Large intestine (tissue), 3 donors: ENCODE measurements around the gene TEX2. TPM values are rescaled to one million over a fixed set of nuclear protein-coding genes. Genes with fewer than 3 reads are reported as not detected.
"Not testable (repeated sequence)": the region's sequence is repeated elsewhere in the genome, so short reads cannot be mapped to it uniquely, and the experiment has no call there.

Experiments
- DNase-seq, 2 donors: peaks; one replicate each; pipeline versions ENCODE4 v3.0.0 to v3.0.0-alpha.2; 2013
- H3K27ac ChIP-seq: one replicate; pipeline ENCODE4 v1.5.1; 2013; ENCODE audit warnings: low read length
- H3K27me3 ChIP-seq: 2 replicates; pipeline ENCODE4 v1.6.1; 2013; ENCODE audit warnings: low read length; ENCODE audit not compliant: control insufficient read depth, insufficient read depth
- H3K36me3 ChIP-seq: 2 replicates; pipeline ENCODE4 v1.6.1; 2013; ENCODE audit warnings: low read length; ENCODE audit not compliant: control insufficient read depth, insufficient read depth
- H3K4me1 ChIP-seq: one replicate; pipeline ENCODE4 v1.6.1; 2013; ENCODE audit warnings: low read length; ENCODE audit not compliant: control insufficient read depth, insufficient read depth
- H3K4me3 ChIP-seq: one replicate; pipeline ENCODE4 v1.5.1; 2013; ENCODE audit warnings: low read length
- H3K9me3 ChIP-seq: one replicate; pipeline ENCODE4 v1.6.1; 2013; ENCODE audit warnings: mild to moderate bottlenecking, low read depth, low read length, moderate library complexity; ENCODE audit not compliant: control insufficient read depth
- WGBS: methylation state at CpG from one replicate; pipeline ENCODE4 v1.1.5; 2013; ENCODE audit warnings: low lambda C conversion rate; ENCODE audit not compliant: insufficient coverage; 5-methylcytosine and 5-hydroxymethylcytosine counted together
- polyA plus RNA-seq: library from polyadenylated mRNA; unstranded; fragments of 120-200 nt; gene quantifications from one replicate; pipeline ENCODE4 v1.2.1, GENCODE V29; 2013

TEX2 gene
- polyA plus RNA-seq, 1 donor: 37.2 TPM

DNA sequence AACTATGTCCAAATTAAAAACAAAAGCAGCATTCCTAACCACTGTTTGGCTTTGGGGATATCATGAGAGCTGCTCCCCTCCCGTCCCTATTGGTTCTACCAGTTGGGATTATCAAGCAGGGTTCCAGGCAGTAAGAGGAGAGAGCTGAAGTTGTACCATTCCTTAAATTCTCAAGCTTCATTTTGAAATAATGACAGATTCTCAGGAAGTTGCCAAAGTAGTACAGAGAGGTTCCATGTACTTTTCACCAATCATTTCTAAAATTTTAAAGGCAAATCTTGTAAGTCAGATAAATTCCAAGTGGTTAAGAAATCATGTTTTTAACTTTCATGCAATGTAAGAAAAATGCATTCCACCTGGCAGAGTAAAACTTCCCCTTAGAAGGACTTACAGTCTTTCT, 36.9 kb downstream of the TEX2 start:
- no peaks in the 10 kb centered on the region for H3K9me3 ChIP-seq
- H3K27me3 ChIP-seq: no peaks in the 10 kb centered on the region
- peaks cover 2% of the 10 kb centered on the region for H3K36me3 ChIP-seq
- no peaks in the 10 kb centered on the region for H3K4me1 ChIP-seq
- no peak overlapping the region for H3K27ac ChIP-seq
- WGBS: no CpG with 5 or more reads among the region's 1 CpG
- H3K4me3 ChIP-seq: no peak overlapping the region
- DNase-seq: no peak

DNA sequence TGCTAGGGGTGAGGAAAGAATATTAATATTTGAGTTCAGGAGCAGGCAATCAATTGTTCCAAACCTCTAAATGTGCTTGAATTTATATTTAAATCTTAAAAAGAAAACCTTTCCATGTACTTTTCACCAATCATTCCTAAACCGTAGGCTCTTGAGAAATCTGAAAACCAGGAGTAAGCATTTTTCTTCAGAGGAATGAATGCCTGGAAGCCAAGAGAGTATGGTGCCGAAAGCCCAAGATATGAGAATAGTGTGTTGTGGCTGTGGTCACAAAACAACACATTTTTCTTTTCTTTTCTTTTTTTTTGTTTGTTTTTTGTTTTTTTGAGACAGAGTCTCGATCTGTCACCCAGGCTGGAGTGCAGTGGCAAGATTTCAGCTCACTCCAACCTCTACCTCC, 37.6 kb downstream of the TEX2 start:
- Histone ChIP-seq H3K36me3 (peaks cover 2% of the 10 kb centered on the region), H3K9me3 (no peaks in the 10 kb centered on the region), H3K27ac (no peak overlapping the region), H3K27me3 (no peaks in the 10 kb centered on the region), H3K4me3 (no peak overlapping the region), H3K4me1 (no peaks in the 10 kb centered on the region)
- 90% methylated on average over 2 of the region's 3 CpGs for WGBS
- no peak for DNase-seq

DNA sequence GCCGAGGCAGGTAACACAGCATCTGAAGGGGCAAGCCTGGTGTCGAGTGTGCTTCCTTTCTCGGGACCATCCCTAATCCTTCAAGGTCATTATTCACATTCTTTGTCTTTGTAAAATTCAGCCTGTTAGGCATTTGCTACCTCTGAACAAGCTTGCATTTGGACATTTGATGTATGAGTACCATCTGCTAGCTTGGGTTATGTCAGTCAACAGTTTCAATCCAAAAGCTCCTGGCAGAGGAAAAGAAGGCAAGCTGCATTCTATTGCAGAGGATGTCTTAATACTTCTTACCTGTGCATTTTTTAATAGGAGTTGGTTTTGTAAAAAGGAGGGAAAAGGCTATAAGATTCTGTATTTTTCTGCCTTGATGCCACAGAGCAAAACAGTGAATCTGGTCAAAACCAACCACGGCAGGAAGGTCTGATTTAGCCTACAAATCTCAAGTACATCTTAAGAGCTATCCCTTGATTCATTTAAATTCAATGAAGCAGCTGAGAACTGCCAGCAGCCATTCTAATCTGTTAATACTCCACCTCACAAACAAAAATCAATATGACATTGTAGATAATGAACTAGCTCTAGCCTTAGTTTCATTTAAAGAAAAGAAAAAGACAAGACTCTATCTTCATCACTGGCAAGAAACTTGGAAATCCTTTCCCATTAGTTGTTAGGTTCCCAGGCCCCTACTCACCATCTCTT, 39.0 kb downstream of the TEX2 start:
- Histone ChIP-seq H3K4me1 (no peaks in the 10 kb centered on the region), H3K36me3 (peaks cover 2% of the 10 kb centered on the region), H3K9me3 (no peaks in the 10 kb centered on the region), H3K4me3 (no peak overlapping the region), H3K27me3 (no peaks in the 10 kb centered on the region), H3K27ac (no peak overlapping the region)
- no peak for DNase-seq
- WGBS: no CpG with 5 or more reads among the region's 4 CpGs

DNA sequence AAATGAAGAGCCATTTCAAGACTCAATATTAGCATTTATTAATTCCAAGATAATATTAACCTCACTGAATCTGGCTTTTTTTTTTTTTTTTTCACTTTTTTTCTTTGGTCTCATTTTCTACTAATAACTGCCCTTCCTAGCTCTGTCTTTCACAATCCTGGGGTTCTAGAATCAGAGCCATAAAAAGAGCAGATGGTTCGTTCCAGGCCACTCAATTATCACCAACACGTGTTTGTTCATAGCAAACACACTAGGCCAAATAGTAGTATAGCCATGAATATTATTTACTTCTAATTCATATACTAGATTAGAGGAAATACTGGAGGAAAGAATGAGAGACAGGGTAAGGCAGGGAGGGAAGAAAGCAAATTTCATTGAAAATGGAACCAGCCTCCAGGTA, 39.8 kb downstream of the TEX2 start:
- Histone ChIP-seq H3K27ac (no peak overlapping the region), H3K36me3 (no peaks in the 10 kb centered on the region), H3K4me3 (no peak overlapping the region), H3K4me1 (peaks cover 4% of the 10 kb centered on the region), H3K9me3 (no peaks in the 10 kb centered on the region), H3K27me3 (no peaks in the 10 kb centered on the region)
- peak in 1 of 2 donors; percentile 45 for DNase-seq
- 17% methylated on average over 1 of the region's 2 CpGs for WGBS

DNA sequence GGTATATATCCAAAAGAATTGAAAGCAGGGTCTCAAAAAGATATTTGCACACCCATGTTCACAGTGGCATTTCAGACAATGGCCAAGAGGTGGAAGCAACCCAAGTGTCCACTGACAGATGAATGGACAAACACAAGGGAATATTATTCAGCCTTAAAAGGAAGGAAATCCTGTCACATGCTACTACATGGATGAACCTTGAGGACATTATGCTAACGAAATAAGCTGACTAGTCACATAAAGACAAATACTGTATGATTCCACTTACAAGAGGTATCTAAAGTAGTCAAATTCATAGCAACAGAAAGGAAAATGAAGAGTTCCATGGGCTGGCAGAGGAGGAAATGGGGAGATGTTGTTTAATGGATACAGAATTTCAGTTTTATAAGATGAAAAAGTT, 41.4 kb downstream of the TEX2 start:
- no peak for DNase-seq
- Histone ChIP-seq H3K4me3 (no peak overlapping the region), H3K27me3 (no peaks in the 10 kb centered on the region), H3K27ac (no peak overlapping the region), H3K36me3 (no peaks in the 10 kb centered on the region), H3K4me1 (peaks cover 20% of the 10 kb centered on the region), H3K9me3 (no peaks in the 10 kb centered on the region)
- WGBS: 100% methylated on average over 1 of the region's 1 CpG

DNA sequence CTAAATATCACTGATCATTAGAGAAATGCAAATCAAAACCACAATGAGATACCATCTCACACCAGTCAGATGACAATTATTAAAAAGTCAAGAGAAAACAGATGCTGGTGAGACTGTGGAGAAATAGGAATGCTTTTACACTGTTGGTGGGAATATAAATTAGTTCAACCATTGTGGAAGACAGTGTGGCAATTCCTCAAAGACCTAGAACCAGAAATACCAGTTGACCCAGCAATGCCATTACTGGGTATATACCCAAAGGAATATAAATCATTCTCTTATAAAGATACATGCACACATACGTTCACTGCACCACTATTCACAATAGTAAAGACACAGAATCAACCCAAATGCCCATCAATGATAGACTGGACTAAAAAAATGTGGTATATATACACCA, 42.5 kb downstream of the TEX2 start:
- not testable (repeated sequence) for H3K27me3 ChIP-seq, H3K36me3 ChIP-seq, H3K27ac ChIP-seq, DNase-seq, H3K4me3 ChIP-seq, H3K9me3 ChIP-seq
- no CpG with 5 or more reads among the region's 1 CpG for WGBS
- peaks cover 30% of the 10 kb centered on the region for H3K4me1 ChIP-seq

DNA sequence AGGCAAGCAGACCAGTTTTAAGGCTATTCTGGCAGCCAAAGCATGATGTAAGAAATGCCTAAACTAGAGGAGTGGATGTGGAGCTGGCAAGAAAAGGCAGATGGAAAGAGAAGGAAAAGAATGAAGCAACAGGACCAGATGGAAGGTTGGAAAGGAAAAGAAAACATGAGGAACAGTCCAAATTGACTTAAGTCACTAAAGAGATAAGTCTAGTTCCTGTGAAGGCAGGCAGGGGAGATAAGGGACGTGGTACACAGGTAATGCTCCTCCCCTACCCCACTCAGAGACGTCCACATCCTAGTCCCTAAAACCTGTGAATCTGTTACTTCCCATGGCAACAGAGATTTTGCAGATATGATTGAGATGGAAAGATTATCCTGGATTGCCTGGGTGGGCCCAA, 43.5 kb downstream of the TEX2 start:
- WGBS: no CpG with 5 or more reads among the region's 2 CpGs
- Histone ChIP-seq H3K4me1 (peaks cover 40% of the 10 kb centered on the region), H3K27me3 (no peaks in the 10 kb centered on the region), H3K36me3 (no peaks in the 10 kb centered on the region), H3K9me3 (no peaks in the 10 kb centered on the region), H3K27ac (no peak overlapping the region), H3K4me3 (no peak overlapping the region)
- DNase-seq: no peak

DNA sequence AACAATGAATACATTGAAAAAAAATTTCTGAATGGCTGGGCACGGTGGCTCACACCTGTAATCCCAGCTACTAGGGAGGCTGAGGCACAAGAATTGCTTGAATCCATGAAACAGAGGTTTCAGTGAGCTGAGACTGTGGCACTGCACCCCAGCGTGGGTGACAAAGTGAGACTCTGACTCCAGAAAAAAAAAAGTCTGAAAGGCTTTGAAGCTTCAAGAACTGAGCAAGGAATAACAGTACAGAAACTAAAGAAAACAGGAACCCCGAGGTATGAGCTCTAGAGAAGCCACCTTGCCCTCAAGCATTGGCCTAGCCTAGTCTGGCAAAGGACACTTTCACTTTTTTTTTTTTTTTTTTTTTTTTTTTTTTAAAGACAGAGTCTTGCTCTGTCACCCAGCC, 45.0 kb downstream of the TEX2 start:
- H3K9me3 ChIP-seq: no peaks in the 10 kb centered on the region
- no peak overlapping the region for H3K4me3 ChIP-seq
- no peak for DNase-seq
- H3K36me3 ChIP-seq: peaks cover 9% of the 10 kb centered on the region
- WGBS: no CpG with 5 or more reads among the region's 3 CpGs
- H3K27me3 ChIP-seq: no peaks in the 10 kb centered on the region
- peak overlapping the region; percentile 94 for H3K27ac ChIP-seq
- H3K4me1 ChIP-seq: peaks cover 49% of the 10 kb centered on the region

DNA sequence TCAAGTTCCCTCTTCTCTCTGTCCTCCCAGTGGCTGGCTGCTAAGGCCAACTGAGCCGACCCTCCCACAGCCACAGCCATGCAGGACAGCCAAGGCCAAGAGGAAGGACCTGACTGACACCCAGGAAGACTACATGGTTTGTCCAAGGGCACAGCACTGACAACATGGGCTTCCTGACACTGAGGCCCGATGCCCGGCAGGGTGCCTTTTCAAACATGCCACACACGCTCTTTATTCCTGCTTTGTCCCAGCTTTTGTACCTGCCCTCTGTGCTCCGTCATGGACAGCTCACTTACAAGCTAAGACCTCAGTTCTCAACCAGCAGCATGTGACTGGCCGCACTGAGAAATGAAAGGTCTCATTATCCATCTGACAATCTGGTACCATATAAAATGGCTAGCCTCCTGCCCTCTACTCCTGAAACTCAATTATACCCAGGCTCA, 45.8 kb downstream of the TEX2 start:
- DNase-seq: peak in 1 of 2 donors; percentile 51
- no peak overlapping the region for H3K4me3 ChIP-seq
- H3K27ac ChIP-seq: peak overlapping the region; percentile 94
- H3K27me3 ChIP-seq: no peaks in the 10 kb centered on the region
- peaks cover 17% of the 10 kb centered on the region for H3K36me3 ChIP-seq
- H3K9me3 ChIP-seq: no peaks in the 10 kb centered on the region
- WGBS: no CpG with 5 or more reads among the region's 6 CpGs
- peaks cover 49% of the 10 kb centered on the region for H3K4me1 ChIP-seq

DNA sequence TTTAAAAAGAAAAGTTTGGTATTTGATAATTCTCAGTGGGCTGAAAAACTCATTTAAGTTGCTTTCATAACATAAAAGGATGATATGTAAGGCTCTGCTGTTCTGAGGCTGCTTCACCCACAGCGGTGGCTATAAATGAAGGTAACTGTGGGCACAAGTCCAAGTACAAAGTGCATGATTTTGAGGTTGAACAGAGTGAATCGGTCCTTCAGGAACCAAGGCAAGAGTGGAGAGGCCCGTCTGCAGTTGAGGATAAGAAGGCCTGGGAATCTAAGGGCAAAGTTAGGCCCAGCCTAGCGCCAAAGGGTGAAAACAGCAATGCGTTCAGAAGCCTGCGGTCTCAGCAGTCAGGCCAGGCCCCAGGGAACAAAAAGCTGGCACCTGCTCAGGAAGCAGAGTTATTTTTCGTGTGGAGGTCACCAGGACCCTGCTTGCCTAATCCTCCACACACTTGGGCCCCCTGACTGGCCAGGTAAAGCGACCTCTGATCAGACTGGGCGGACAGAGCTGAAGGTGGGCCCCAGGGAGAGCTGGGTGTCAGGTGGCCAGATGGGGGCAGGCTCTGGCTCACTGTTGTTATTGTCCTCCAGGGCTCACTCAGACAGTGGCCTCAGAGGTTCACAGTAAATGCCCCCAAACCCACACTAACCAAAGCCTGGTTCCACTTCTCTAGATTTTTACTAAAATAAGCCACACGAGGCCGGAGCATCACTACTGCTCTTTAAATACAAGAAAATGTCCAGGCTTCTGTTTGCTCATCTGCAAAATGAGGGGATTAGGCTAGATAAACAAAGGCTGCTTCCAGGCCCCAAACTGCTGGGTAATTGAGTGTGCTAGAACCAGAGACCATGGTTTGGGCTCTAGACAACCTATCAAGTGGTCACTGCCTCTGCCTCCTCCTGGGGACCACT, 46.5 kb downstream of the TEX2 start:
- Histone ChIP-seq H3K27ac (peak overlapping the region; percentile 94), H3K9me3 (no peaks in the 10 kb centered on the region), H3K4me3 (no peak overlapping the region), H3K27me3 (no peaks in the 10 kb centered on the region), H3K4me1 (peaks cover 49% of the 10 kb centered on the region), H3K36me3 (peaks cover 23% of the 10 kb centered on the region)
- peak; percentile 85 to 95 for DNase-seq
- WGBS: 0% methylated on average over 1 of the region's 11 CpGs
